NCI-H2081 (cell line): ENCODE results near the gene NHERF2.

Experiments used
- DNase-seq, 2 experiments: peaks; one replicate each; lab custom pipeline; 2025; lab: John Stamatoyannopoulos, UW

NHERF2 gene

GRCh38 chr16:2082983-2083364 is 56.3 kb downstream of the NHERF2 start:
- DNase-seq, result no peak

- DNase-seq, result no peak
Measured at GRCh38 chr16:2083409-2083808, 56.7 kb downstream of the NHERF2 start.

- no peak for DNase-seq
Measured at GRCh38 chr16:2083876-2084780, 57.4 kb downstream of the NHERF2 start.

DNA sequence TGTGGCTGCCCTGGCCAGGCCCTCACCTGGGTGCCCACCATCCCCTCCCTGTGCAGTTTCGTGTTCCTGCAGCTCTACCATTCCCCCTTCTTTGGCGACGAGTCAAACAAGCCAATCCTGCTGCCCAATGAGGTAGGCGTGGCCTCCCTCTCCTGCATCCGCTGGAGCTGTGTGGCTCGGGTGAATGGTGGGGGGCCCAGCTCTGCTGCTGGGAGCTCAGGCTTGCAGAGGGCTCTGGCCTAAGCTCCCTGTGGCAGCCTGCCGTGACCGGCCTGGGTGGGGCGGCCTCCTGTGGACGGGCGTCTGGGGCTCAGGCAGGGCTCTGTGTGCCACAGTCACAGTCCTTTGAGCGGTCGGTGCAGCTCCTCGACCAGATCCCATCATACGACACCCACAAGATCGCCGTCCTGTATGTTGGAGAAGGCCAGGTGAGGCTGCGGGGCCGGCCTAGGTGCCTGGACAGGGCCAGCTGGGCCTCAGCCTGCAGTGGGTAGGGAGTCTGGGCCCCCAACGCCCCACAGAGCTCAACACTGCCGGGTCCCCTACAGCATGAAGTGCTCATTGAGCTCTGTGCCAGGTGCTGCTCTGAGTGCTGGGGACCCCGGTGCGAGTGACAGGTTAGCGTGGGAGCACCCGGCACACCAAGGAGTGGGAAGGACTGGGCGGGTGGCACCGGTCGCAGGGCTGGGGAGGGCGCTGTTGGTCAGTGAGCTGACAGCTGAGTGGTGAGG is 58.4 kb downstream of the NHERF2 start:
- DNase-seq, result no peak

DNA sequence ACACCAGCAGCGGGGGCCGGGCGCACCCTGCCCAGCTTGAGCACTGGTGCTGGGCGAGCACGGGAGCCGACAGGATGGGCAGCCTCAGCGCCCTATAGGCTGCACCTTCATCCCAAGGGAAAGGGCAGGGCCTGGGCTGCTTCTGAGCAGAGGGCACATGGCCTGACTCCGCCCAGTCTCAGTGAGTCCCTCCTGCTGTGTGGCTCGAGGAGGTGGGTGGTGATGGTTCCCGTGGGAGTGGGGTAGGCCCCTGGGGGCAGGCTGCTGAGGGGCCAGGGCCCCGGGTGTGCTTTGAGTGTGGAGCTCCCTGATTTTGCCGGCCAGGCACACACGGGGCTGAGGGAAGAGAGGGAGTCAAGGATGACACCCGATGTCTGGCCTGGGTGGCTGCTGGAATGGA is 59.0 kb downstream of the NHERF2 start:
- DNase-seq, result no peak

GRCh38 chr16:2086106-2086742 is 59.5 kb downstream of the NHERF2 start:
- DNase-seq, result no peak

DNA sequence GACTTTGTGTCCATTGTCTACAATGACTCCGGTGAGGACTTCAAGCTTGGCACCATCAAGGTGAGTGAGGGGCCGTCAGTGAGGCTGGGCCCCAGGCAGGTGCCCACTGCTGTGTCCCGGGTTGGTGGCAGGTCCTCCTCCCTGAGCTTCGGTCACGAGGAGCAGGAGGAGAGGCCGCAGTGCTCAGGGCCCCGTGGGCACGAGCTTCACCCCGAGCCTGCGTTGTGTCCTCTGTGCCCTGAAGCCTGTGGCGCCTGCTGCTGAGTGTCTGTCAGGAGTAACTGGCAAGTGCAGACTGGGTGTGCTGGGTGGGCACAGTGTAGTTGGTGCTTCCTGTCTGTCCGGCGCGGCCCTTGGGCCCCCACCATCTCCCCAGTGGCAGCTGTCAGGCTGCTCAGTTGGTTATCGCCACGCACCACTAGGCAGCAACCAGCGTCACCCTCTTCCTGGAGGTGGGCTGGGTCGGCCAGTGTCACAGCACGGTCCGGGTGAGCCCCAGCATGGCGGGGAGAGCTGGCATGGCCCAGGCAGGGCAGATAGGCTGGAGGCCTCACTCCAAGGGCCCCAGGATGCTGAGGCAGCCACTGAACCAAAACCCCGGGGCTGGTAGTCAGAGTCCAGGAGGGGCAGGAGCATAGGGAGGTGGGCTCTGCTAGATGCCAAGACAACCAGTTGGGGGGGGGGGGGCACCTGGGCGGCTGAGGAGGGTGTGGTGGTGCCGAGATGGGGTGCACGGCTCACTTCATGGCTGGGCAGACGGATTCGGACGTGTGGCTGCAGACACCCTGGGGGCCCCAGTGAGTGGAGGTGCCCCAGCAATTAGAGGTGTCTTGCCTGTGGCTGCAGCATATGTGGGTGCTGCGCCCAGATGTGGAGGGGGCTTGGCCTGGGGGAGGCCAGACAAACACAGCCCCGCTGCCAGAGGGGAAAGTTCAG is 60.4 kb downstream of the NHERF2 start:
- DNase-seq, result no peak

DNA sequence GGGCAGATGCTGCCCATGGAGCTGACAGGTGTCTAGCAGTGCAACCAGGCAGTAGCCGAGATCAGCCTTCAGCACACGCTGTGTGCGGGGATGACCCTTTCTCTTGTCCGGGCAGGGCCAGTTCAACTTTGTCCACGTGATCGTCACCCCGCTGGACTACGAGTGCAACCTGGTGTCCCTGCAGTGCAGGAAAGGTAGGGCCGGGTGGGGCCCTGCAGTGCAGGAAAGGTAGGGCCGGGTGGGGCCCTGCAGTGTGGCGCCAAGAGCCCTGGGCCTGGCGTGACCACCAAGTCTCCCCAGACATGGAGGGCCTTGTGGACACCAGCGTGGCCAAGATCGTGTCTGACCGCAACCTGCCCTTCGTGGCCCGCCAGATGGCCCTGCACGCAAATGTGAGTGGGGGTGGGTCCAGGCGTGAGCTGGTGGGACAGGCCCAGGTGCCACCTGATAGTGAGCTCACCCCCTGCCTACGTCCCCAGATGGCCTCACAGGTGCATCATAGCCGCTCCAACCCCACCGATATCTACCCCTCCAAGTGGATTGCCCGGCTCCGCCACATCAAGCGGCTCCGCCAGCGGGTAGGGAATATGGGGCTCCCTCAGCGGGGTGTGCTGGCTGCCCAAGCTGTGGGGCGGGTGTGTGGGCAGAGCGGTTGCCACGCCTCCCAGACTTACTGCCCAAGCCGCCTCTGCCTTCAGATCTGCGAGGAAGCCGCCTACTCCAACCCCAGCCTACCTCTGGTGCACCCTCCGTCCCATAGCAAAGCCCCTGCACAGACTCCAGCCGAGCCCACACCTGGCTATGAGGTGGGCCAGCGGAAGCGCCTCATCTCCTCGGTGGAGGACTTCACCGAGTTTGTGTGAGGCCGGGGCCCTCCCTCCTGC is 61.3 kb downstream of the NHERF2 start:
- DNase-seq, result no peak
